GM21360 (cell line): ENCODE results near the gene VOPP1.
"Not testable (repeated sequence)": the region's sequence is repeated elsewhere in the genome, so short reads cannot be mapped to it uniquely, and the experiment has no call there.

Source experiments
- ATAC-seq: cut with Tn5 transposase; IDR thresholded peaks from one replicate; pipeline ENCODE4 v1.9.1; 2021; ENCODE audit warnings: mild to moderate bottlenecking, moderate library complexity; ENCODE audit not compliant: unreplicated experiment

VOPP1 gene

GRCh38 chr7:55471594-55471993 lies 100.7 kb downstream of the VOPP1 start:
- not testable (repeated sequence) for ATAC-seq

- no peak for ATAC-seq
Observed at GRCh38 chr7:55470261-55470660, 102.0 kb downstream of the VOPP1 start.

GRCh38 chr7:55469721-55470120 lies 102.6 kb downstream of the VOPP1 start:
- no peak for ATAC-seq

- ATAC-seq, result no peak
Observed at GRCh38 chr7:55469271-55469681, 103.0 kb downstream of the VOPP1 start.

- ATAC-seq, result no peak
Observed at GRCh38 chr7:55468495-55468894, 103.8 kb downstream of the VOPP1 start.

DNA sequence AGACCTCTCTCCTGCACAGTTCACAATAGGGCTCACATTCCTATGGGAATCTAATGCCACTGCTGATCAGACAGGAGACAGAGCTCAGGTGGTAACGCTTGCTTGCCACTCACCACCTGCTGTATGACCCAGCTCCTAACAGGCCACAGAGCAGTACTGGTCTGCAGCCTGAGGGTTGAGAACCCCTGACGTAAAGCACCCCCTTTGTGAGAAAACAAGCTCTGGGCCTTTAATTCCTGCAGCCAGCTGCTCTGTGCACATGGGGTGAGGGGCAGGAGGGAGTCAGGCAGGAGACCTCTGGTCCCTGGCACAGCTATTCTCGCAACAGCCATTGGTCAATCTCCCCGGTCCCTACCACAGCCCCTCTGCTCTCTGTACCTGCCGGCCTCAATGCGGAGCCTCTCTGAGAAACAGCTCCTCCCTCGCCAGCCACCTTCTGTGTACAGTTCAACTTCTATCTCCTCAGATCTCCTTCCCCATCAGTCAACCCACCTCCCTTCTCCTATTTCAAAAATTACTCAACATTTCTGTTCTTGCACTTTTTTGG lies 105.2 kb downstream of the VOPP1 start:
- ATAC-seq, result no peak

DNA sequence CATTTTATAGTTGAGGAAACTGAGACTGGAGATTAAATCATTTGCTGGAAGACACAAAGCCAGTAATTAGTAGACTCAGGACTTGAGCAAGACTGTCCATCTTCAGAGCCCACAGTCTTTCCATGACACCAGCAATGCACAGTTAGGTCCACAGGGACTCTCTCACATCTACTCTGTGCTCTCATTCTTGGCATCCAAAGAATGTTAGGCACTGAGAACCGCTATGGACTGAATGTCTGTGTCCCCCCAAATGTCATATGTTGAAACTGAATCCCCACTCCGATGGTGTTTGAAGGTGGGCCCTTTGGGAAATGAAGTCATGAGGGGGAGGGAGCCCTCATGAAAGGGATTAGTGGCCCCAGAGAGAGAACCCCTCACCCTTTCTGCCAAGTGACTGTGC lies 106.6 kb downstream of the VOPP1 start:
- ATAC-seq, result no peak

- ATAC-seq, result no peak
Observed at GRCh38 chr7:55464422-55464821, 107.9 kb downstream of the VOPP1 start.

DNA sequence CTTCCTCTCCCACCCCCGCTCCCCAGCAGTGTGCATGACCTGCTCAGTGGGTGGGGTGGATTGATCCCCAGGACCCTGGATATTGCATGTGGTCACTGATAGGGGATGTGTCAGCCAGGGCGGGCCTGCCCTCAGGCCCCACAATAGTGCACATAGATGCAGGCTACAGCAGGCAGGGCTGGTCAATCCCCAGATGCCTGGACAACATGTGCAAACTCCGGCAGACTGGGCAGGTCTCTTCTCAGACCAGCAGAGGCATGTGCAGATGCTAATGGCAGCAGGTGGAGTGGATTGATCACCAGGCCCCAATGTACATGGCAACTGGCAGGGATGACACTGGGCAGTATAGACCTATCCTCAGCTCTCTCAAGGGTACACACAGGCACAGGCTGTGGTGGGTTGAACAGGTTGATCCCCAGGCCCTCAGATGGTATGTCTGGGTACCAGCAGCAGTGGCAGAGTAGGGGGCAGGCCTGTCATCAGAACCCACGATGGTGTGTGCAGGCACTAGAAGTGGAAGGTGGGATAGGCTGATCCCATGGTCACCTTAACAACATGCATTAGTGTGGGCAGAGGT lies 108.5 kb downstream of the VOPP1 start:
- no peak for ATAC-seq

DNA sequence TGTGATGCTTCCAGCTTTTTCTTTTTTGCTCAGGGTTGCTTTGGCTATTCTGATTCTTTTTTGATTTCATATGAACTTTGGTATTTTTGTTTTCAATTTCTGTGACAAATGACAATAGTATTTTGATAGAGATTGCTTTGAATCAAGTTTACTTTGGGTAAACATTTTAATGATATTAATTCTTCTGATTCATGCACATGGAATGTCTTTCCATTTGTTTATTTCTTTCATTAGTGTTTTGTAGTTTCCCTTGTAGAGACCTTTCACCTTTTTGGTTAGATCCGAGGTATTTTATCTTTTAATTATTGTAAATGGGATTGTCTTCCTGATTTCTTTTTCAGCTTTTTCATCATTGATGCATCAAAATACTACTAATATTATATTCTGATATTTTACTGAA lies 114.0 kb downstream of the VOPP1 start:
- ATAC-seq, result no peak

GRCh38 chr7:55457801-55458200 lies 114.5 kb downstream of the VOPP1 start:
- no peak for ATAC-seq

- ATAC-seq, result no peak
Observed at GRCh38 chr7:55452971-55453370, 119.3 kb downstream of the VOPP1 start.

- ATAC-seq, result no peak
Observed at GRCh38 chr7:55449992-55450535, 122.2 kb downstream of the VOPP1 start.

DNA sequence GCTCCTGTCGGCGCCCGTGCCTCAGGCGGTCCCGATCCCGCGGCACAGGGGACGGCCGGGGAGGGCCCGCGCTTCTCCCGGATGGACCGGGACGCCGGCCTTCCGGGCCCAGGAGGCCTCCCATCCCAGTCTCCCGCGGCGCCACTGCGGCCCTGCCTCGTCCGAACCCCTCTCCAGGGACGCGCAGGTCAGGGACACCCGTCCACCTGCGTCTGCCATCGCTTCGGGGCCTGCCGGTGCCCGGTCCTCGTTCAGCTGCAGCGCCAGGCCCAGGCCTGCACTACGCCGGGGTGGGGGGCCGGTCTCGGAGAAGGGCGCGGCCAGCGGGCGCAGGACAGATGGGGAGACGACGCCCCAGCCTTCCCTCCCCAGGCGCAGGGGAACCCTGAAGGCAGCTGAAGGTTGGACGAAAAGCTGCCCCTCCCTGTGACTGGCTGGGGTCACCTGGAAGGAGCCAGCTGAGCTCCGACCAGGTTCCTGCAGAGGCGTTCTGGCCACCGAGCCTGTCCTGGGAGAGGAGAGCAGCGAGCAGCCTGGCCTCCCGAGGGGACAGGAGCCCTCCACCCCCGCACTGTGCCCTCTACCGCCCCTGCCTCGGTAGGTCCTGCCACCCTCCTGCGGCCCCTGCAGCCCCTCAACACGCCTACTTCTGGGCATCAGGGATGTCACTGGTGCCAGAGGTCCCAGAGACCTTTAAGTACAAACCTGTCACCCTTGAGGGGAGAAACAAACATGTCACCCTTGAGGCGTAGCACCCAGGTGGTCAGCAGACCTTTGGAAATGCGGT lies 122.9 kb downstream of the VOPP1 start:
- no peak for ATAC-seq

DNA sequence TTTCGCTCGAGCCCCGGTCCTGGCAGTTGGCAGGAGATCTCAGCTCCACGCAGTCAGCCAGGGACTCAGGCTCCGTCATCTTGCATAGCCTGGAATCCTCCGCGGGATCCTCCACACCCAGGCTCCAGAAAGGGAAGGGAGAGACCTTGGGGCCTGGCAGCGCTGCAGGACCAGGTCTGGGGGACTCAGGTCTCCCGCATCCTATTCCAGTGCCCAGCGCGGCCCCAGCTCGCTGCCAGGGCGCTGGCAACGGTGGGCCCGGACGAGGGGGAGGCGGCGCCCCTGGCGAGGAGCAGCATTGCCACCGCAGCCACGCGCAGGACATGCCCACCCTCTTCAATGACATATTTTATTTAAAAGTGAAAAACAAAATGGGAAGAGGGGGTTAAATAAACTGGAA lies 123.8 kb downstream of the VOPP1 start:
- ATAC-seq, result no peak

- no peak for ATAC-seq
Observed at GRCh38 chr7:55444786-55445185, 127.5 kb downstream of the VOPP1 start.

DNA sequence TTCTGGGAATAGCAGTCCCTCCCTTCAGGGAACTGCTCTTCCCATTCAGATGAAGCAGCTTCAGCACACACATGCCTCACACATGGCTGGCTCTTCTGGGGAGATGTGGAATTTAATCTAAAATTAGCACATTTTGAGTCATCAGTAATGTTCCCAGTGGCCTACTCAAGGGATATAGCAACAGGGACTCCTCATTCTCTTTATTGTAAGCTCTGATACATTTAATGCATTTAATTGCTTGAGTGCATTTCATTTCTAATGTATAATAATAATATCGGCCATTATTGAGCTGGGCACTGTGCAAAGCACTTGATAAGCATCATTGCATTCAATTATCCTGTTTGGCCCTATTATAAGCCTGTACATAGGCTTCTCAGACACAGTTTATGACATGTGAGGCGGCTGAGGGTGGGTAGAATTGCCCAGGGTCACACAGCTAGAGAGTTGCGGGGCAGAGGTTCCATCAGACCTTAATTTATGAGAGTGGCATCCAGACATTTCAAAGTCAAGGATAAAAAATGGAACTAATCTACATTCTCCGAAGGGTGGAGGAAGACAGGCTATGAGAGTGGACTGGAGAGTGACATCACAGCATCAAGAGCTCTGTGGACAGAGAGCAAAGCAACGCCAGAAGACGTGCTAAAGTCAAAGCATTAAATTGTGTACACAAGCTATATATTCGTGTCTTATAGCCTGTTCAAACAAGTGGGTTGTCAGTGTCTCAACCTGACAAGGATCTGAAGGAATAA lies 130.4 kb downstream of the VOPP1 start:
- no peak for ATAC-seq

DNA sequence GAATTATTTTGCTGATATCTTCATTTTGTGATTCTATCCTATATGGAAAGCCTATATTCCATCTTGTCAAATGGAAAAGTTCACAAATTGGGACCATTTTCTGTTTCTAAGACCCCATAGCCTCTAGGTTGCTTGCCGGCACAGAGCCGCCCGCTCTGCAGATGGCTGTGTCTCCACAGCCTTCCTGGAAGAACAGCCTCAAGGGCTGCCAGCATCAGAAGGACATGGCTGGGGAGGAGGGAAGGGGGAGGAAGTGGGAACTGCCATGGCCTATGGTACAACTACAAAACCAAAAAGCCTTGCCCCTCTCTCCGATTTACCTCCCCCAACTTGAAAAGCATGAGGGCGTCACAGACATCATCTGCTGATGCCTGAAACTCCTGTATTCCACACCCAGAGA lies 131.3 kb downstream of the VOPP1 start:
- ATAC-seq, result no peak

GRCh38 chr7:55440040-55440690 lies 132.1 kb downstream of the VOPP1 start:
- no peak for ATAC-seq

DNA sequence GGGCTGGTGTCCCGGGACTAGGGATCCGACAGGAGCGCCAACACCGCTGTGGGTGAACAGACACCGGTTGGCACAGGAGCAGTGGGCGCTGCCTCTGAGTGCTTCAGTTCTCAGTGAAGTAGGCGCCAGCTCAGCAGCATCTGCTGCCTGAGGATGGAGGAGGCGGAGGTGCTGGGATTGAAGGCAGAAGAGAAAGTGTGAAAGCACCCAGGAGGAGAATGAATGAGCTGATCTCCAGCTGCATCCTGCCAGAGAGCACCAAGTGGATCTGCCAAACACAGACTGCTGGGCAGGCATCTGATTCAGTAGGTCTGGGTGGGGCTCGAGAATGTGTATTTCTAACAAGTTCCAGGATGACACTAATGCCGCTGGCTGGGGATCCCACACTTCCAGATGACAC lies 132.7 kb downstream of the VOPP1 start:
- ATAC-seq, result no peak
